ENCODE measurements around the gene RAB37. TPM values are rescaled to one million over a fixed set of nuclear protein-coding genes. Genes with fewer than 3 reads are reported as not detected.
A peak's percentile ranks its signal among the peaks of the same experiment; 100 is the strongest.

Gene RAB37
- total and polyA plus RNA-seq, 2 of the 13 experiments (the other 11 are each of a cell fraction or from before 2014, with no cell fraction given), result 0.91 to 3.7 TPM

DNA sequence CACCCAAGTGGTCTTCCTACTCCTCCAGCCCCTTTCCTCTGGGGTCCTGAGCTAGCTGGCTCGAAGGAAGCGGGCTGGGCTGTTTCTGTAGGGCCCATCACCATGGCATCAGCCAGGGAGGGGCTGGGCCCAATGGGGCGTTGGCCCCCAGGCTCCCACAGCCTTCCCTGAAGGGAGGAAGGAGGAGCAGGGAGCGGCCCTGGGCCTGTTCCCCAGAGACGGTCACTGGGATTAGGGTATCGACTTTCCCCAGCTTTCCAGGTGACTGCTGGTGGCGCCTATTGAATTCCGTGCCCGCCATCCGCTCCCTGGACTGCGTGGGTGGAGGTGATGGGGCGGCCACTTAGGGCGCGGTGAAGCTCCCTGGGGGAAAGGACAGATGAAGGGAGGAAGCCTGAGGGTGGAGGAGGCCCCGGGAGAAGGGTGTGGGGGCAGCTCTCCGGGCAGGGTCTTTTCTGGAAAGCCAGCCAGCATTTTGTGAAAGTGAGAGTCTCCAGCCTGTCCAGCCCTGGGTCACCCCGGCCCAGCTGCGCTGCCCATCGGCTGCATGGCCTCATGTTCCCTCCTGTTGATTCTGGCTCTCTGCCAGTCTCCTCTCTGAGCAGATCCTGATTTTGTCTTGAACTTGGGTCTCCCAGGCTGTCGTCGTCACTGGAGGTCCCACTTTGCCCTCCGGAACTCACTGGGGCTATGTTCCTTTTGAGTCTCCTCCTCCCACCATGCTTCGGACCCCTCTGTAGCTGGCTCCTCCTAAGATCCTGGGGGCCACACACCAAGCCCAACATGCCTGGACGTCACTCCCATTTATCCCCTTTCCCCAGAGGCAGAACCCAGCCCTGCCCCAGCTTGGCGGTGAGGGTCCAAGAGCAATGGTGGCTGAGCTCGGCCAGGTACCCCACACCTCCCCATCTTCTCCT, 21.1 kb downstream of the RAB37 start (continued):
- peak; percentile 40; the same call in 1 of the 2 replicates for TF ChIP-seq PATZ1 (CRISPR knock-in tag; IDR thresholded peaks at IDR 0.05)
- TF ChIP-seq GATAD2A (CRISPR knock-in tag; IDR thresholded peaks at IDR 0.05), result peak; percentile 47
- TF ChIP-seq PRPF4 (IDR thresholded peaks at IDR 0.05; ENCODE audit: low read depth, low read length, poor library complexity, severe bottlenecking), result peak; percentile 69
- TF ChIP-seq XRCC5 (optimal IDR thresholded peaks at IDR 0.05; ENCODE audit: low read length), result peak; percentile 44
- peak; percentile 98 for TF ChIP-seq ZBTB38 (CRISPR knock-in tag; IDR thresholded peaks at IDR 0.05)
- TF ChIP-seq NR2C2 (CRISPR knock-in tag; IDR thresholded peaks at IDR 0.05; ENCODE audit: borderline replicate concordance), result no peak
- no peak for TF ChIP-seq ZNF841 (CRISPR knock-in tag; IDR thresholded peaks at IDR 0.05; ENCODE audit: borderline replicate concordance)
- TF ChIP-seq GTF3A (CRISPR knock-in tag; conservative IDR thresholded peaks at IDR 0.05), result no peak
- TF ChIP-seq, protein P1, sequence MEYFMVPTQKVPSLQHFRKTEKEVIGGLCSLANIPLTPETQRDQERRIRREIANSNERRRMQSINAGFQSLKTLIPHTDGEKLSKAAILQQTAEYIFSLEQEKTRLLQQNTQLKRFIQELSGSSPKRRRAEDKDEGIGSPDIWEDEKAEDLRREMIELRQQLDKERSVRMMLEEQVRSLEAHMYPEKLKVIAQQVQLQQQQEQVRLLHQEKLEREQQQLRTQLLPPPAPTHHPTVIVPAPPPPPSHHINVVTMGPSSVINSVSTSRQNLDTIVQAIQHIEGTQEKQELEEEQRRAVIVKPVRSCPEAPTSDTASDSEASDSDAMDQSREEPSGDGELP (IDR thresholded peaks at IDR 0.05; ENCODE audit: borderline replicate concordance, low read depth), result peak; percentile 51; the same call in 1 of the 2 replicates
- TF ChIP-seq U2AF1 (optimal IDR thresholded peaks at IDR 0.05; ENCODE audit: low read depth, low read length), result peak; percentile 19
- TF ChIP-seq AGO1 (IDR thresholded peaks at IDR 0.05; ENCODE audit: low read depth, low read length, poor library complexity, severe bottlenecking), result peak; percentile 61
- TF ChIP-seq NRL (CRISPR knock-in tag; IDR thresholded peaks at IDR 0.05; ENCODE audit: borderline replicate concordance), result no peak; the same call in none of the 2 replicates
- peak; percentile 74; the same call in 1 of the 2 replicates for TF ChIP-seq THRA (CRISPR knock-in tag; IDR thresholded peaks at IDR 0.05; ENCODE audit: borderline replicate concordance)
- TF ChIP-seq CEBPZ (IDR thresholded peaks at IDR 0.05; ENCODE audit: low read length), result no peak
- no peak for TF ChIP-seq ZNF816 (CRISPR knock-in tag; IDR thresholded peaks at IDR 0.05; ENCODE audit: borderline replicate concordance)
- no peak for TF ChIP-seq ZNF337 (CRISPR knock-in tag; IDR thresholded peaks at IDR 0.05; ENCODE audit: borderline replicate concordance, low read depth)
- no peak for TF ChIP-seq EP300 (IDR thresholded peaks at IDR 0.05; ENCODE audit: low read depth in 2 of 2, low read length in 2 of 2)
- TF ChIP-seq EP300 (CRISPR knock-in tag; IDR thresholded peaks at IDR 0.05; ENCODE audit: borderline replicate concordance), result no peak
- TF ChIP-seq ZBTB8A (CRISPR knock-in tag; IDR thresholded peaks at IDR 0.05; ENCODE audit: borderline replicate concordance, low read depth), result no peak
- no peak for TF ChIP-seq KDM3A (CRISPR knock-in tag; IDR thresholded peaks at IDR 0.05; ENCODE audit: low read depth)
- 0 out of 2 replicates have a peak, but pooled peaks have one; percentile 20 for TF ChIP-seq CBFB (CRISPR knock-in tag; IDR thresholded peaks at IDR 0.05)

All from HepG2 (cell line).